ENCODE results near the gene CXCL8. TPM values are rescaled to one million over a fixed set of nuclear protein-coding genes. Genes with fewer than 3 reads are reported as not detected.

The CXCL8 gene
- total RNA-seq, 3 donors from 2014 or later (not counting 1 experiment from before 2014, with no cell fraction given), result 59.5 to 460 (median 81.1) TPM

DNA sequence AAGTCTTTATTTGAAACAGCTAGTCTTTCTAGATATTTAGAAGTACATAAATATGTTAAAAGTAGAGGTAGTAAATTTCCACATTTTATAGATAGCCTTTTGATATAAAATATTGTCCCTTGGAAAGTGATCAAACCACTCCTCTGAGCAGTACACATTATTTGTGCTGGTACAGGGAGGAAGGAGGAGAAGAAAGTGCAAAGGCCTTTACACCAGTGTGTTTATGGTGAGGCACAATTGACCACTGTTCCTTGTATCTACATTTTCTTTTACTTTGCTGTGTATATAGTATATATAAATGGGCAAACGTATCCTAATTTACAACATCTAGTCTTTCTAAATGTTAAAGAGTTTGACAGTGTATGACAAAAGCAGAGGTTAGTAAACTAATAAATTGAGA lies 39.9 kb downstream of the CXCL8 start:
- Mint-ChIP-seq H3K9me3 (peaks cover 4% of the 10 kb centered on the region in 2 donors), H3K4me3 (no peak overlapping the region), H3K36me3 (no peaks in the 10 kb centered on the region), H3K27ac (no peak overlapping the region), H3K27me3 (ENCODE audit: low read depth in 2 of 2) (no peaks in the 10 kb centered on the region), H3K4me1 (no peaks in the 10 kb centered on the region)
- intact Hi-C loops (cut with micrococcal nuclease), result no loop called here
- Histone ChIP-seq H3K27me3 (ENCODE audit: control insufficient read depth, insufficient read depth, low read length) (no peaks in the 10 kb centered on the region), H3K36me3 (ENCODE audit: control insufficient read depth, insufficient read depth, low read length) (no peaks in the 10 kb centered on the region), H3K4me1 (ENCODE audit: control insufficient read depth, insufficient read depth, low read length) (no peaks in the 10 kb centered on the region), H3K4me3 (ENCODE audit: low read length) (no peak overlapping the region), H3K9me3 (ENCODE audit: control insufficient read depth, insufficient read depth, low read length) (no peaks in the 10 kb centered on the region), H3K27ac (ENCODE audit: low read length) (no peak overlapping the region)
- ATAC-seq (no peak), DNase-seq (no peak)
- TF ChIP-seq, protein P1, sequence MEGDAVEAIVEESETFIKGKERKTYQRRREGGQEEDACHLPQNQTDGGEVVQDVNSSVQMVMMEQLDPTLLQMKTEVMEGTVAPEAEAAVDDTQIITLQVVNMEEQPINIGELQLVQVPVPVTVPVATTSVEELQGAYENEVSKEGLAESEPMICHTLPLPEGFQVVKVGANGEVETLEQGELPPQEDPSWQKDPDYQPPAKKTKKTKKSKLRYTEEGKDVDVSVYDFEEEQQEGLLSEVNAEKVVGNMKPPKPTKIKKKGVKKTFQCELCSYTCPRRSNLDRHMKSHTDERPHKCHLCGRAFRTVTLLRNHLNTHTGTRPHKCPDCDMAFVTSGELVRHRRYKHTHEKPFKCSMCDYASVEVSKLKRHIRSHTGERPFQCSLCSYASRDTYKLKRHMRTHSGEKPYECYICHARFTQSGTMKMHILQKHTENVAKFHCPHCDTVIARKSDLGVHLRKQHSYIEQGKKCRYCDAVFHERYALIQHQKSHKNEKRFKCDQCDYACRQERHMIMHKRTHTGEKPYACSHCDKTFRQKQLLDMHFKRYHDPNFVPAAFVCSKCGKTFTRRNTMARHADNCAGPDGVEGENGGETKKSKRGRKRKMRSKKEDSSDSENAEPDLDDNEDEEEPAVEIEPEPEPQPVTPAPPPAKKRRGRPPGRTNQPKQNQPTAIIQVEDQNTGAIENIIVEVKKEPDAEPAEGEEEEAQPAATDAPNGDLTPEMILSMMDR (IDR thresholded peaks at IDR 0.05), result no peak
- WGBS (ENCODE audit: insufficient coverage), result no CpG with 5 or more reads among the region's 1 CpG

GRCh38 chr4:73780834-73781233 lies 40.5 kb downstream of the CXCL8 start:
- Histone ChIP-seq H3K27ac (ENCODE audit: low read length) (no peak overlapping the region), H3K27me3 (ENCODE audit: control insufficient read depth, insufficient read depth, low read length) (no peaks in the 10 kb centered on the region), H3K4me3 (ENCODE audit: low read length) (no peak overlapping the region), H3K9me3 (ENCODE audit: control insufficient read depth, insufficient read depth, low read length) (no peaks in the 10 kb centered on the region), H3K36me3 (ENCODE audit: control insufficient read depth, insufficient read depth, low read length) (no peaks in the 10 kb centered on the region), H3K4me1 (ENCODE audit: control insufficient read depth, insufficient read depth, low read length) (no peaks in the 10 kb centered on the region)
- DNase-seq, result no peak
- TF ChIP-seq, protein P1 (IDR thresholded peaks at IDR 0.05), result no peak
- H3K4me1 Mint-ChIP-seq, result no peaks in the 10 kb centered on the region
- intact Hi-C loops (cut with micrococcal nuclease), result no loop called here
- H3K4me3 Mint-ChIP-seq, result no peak overlapping the region
- ATAC-seq, result no peak
- H3K27ac Mint-ChIP-seq, result no peak overlapping the region
- no peaks in the 10 kb centered on the region for H3K27me3 Mint-ChIP-seq (ENCODE audit: low read depth in 2 of 2)
- peaks cover 4% of the 10 kb centered on the region in 2 donors for H3K9me3 Mint-ChIP-seq
- H3K36me3 Mint-ChIP-seq, result no peaks in the 10 kb centered on the region
- 92% methylated on average over 2 of the region's 2 CpGs for WGBS (ENCODE audit: insufficient coverage)

GRCh38 chr4:73788411-73788810 lies 48.0 kb downstream of the CXCL8 start:
- Mint-ChIP-seq H3K4me3 (no peak overlapping the region), H3K36me3 (peaks cover 10% of the 10 kb centered on the region), H3K27ac (no peak overlapping the region), H3K27me3 (ENCODE audit: low read depth in 2 of 2) (no peaks in the 10 kb centered on the region), H3K4me1 (no peaks in the 10 kb centered on the region), H3K9me3 (peaks cover 10 to 11% of the 10 kb centered on the region in 2 donors)
- DNase-seq (no peak), ATAC-seq (no peak)
- Histone ChIP-seq H3K27me3 (ENCODE audit: control insufficient read depth, insufficient read depth, low read length) (no peaks in the 10 kb centered on the region), H3K4me1 (ENCODE audit: control insufficient read depth, insufficient read depth, low read length) (no peaks in the 10 kb centered on the region), H3K9me3 (ENCODE audit: control insufficient read depth, insufficient read depth, low read length) (no peaks in the 10 kb centered on the region), H3K27ac (ENCODE audit: low read length) (no peak overlapping the region), H3K36me3 (ENCODE audit: control insufficient read depth, insufficient read depth, low read length) (no peaks in the 10 kb centered on the region), H3K4me3 (ENCODE audit: low read length) (no peak overlapping the region)
- intact Hi-C loops (cut with micrococcal nuclease), result no loop called here
- 50% methylated on average over 1 of the region's 2 CpGs for WGBS (ENCODE audit: insufficient coverage)
- TF ChIP-seq, protein P1 (IDR thresholded peaks at IDR 0.05), result no peak

Other genes with a start within 250 kb of the CXCL8 start
- under 1 TPM in 1 of 3 donors, not detected in 2; 0.08 TPM for gene RASSF6, start 120.1 kb upstream of the CXCL8 start, total RNA-seq
- not detected for gene CXCL6, start 96.1 kb downstream of the CXCL8 start, total RNA-seq
- 10 to 100 TPM in 1 of 3 donors, 1 to 10 TPM in 1, not detected in 1; 3.3 to 14.9 TPM for gene PF4V1, start 112.7 kb downstream of the CXCL8 start, total RNA-seq
- 1 to 10 TPM in 1 of 3 donors, not detected in 2; 3.4 TPM for gene CXCL1, start 128.8 kb downstream of the CXCL8 start, total RNA-seq
- gene PF4, start 241.5 kb downstream of the CXCL8 start, total RNA-seq, result 10 to 100 TPM in 2 of 3 donors, 1 to 10 TPM in 1; 5.8 to 55.9 (median 21.3) TPM
- 100 to 1,000 TPM in 1 of 3 donors, 10 to 100 TPM in 2; 16.8 to 171 (median 56.9) TPM for gene PPBP, start 247.6 kb downstream of the CXCL8 start, total RNA-seq